HG03196 (cell line): ENCODE results near the gene TWSG1.
"Not testable (repeated sequence)": the region's sequence is repeated elsewhere in the genome, so short reads cannot be mapped to it uniquely, and the experiment has no call there.

Experiments used
- ATAC-seq: cut with Tn5 transposase; IDR thresholded peaks from one replicate; pipeline ENCODE4 v1.9.1; 2021; ENCODE audit not compliant: unreplicated experiment

Gene TWSG1

DNA sequence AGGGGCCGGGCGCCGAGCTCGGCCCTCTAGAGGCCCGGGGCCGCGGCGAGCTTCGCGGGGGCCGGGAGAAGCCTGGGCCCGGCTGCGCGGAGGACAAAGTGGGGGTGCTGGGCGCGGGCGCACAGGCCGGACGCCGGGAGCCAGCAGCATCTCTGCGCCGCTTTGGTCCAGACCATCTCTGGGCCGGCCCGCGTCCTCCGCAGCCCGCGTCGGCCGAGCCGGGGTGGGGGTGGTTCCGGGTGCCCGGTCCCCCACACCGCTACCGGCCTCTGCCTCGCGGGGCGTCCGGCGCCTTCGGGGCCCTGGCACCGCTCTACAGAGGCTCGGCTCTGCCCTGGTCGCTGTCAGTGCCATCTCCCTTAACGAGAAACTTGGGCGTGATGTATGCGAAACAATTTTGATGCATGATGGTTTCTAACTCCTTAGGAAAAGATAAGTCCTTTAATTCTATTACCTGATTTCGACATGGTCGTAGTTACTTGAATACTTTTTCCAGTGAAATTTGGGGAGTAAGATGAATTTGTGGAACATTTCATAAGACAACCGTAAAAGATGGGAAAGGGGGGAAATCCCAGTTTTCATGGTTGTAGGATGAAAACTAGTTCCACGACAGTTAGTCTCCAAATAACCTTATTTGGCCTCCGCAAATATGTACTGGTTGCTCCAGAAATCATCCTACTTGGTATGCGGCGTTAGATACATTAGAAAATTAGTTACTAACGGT, 562 bp downstream of the TWSG1 start:
- ATAC-seq = peak; percentile 44

DNA sequence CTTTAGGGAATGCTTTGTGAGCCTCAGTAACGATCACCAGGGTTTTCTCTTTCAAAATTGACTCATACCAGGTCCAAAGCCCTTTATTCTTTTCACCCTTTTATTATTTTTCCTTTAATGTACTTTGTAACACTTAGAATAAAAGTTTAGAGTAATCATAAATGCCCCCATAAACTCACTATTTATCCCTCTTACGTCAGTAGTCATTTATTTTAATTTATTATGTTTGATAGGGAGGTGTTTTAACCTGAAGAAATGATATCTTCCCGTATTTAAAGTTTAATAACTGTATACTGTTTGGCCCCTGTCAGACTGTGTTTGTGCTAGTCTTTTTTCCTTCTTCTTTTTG, 1.1 kb downstream of the TWSG1 start:
- no peak for ATAC-seq

DNA sequence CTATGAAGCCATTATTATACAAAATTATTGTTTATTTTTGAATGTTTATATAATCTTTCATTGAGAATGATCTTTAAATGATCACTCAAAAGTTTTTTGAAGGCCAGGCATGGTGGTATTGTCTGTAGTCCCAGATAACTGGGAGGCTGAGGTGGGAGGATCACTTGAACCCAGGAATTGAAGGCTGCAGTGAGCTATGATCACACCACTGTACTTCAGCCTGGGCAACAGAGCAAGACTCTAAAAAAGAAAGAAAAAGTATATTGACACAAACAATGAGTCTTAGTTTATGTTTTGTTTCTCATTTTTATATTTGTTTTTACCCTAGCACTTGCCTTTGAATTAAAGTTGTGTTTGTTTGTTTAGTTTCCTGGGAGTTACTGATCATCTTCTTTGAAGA, 2.3 kb downstream of the TWSG1 start:
- no peak for ATAC-seq

DNA sequence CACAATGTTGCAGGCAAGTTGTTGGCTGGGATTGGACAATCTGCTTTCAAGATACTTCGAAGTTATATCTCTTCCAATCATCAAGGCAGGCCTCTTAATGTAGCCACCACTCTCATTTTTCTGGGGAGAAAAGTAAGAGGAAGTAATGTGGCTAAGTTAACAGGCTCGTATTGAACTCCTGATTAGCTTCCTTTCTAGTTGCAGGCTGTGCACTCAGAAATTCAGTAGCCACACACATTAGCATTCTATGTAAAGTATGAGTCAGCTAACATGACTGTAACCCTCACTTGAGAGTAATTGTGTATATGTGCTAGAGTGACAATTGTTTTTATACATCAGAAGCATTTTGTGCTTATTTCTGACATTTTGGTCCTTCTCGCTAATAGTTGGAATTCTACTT, 3.3 kb downstream of the TWSG1 start:
- no peak for ATAC-seq

DNA sequence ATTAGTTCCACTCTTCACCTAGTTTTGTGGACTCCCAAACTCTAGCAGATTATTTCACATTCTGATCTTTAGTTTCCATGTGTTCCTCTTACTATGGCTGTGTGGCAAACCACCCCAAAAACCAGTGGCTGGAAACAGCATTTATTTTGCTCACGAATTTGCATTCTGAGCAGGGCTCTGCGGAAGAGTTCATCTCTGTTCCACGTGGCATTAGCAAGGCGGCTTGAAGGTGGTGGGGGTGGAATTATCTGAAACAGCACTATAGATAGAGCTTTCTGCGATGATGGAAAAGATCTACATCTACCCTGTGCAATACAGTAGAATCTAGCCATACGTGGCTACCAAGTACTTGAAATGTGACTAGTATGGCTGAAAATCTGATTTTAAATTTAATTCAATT, 5.9 kb downstream of the TWSG1 start:
- no peak for ATAC-seq

DNA sequence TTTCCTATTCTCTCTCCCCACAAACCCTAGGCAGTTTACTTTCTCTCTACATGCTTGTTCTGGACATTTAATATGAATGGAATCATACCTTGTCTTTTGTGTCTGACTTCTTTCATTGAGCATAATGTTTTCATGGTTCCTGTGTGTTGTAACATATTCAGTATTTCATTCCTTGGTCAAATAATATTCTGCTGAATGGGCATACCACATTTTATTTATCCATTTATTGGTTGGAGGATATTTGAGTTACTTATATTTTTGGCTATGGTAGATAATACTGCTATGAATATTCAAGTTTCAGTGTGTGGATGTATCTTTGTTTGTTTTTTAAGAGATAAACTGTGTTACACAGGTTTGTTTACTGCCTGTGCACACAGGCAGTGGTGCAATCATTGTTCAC, 9.0 kb downstream of the TWSG1 start:
- no peak for ATAC-seq

DNA sequence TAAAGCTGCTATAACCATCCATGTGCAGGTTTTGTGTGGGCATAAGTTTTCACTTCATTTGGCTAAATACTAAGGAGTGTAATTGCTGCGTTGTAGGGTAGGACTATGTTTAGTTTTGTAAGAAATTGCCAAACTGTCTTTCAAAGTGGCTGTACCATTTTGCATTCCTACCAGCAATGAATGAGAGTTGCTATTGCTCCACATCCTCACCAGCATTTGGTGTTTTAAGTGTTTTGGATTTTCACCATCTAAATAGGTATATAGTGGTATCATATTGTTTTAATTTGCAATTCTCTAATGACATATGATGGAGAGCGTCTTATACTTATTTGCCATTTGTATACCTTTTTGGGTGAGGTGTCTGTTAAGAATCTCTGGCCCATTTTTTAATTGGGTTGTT, 12.2 kb downstream of the TWSG1 start:
- ATAC-seq = no peak

DNA sequence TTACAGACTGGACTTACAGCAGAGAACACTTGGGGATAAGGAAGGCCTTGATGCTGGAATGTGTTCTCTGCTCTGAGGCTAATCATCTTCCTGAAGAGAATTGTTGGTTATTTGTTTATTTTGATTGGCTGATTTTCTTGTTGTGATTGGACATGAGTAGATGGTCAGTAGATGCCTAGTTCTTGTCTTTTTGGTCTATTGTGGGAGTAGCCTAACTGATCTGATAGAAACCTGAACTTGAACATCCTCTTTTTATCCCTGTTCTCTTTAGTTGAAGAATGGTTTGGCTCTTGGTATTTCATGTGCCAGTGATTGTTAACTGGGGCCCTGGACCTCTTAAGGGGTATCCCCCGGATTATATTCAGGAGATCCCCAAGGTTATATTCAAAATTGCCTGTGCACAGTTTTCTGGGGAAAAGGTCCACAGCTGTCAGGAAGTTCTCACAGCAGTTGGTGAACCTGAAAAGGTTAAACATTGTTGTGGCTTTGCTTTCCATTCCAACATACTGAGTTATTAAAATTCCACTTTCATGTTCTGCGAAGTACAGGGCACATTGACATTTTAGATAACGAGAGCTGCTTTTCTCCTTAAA, 13.6 kb downstream of the TWSG1 start:
- ATAC-seq = no peak

DNA sequence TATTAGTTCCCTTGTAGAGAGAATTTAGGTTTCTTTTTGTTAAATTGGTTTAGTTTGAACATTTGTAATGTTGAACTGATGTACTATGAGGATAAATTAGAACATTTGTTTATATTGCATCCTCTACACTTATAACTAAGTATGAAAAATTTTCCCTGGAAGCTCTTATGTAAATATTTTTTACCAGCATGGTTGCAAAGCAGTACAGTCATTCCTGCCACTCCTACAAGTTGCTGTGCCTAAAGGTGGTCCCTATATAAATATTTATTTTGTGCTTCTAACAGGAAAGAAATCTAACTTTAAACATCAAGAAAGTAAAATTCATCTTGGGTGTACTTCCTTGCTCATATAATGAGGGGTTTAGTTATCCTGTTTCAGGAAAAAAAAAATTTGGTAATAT, 14.2 kb downstream of the TWSG1 start:
- no peak for ATAC-seq

DNA sequence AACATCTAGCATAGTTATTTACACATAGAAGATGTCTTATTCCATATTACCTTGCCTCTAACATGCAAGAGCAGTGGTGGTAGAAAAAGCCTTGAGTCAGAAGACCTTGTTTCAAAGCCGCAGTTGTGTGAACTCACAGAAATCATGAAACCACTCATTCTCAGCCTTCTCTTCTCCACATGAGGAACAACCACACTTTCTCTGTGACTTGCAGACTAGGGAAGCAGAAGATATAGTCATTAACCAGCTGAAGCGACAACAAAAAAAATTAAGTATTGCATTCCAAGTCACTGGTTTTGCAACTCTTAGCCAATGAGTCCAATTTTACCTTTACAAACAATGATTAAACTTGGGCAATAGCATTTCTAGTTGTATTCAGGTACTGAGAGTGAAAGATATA, 19.0 kb downstream of the TWSG1 start:
- ATAC-seq = peak; percentile 90

DNA sequence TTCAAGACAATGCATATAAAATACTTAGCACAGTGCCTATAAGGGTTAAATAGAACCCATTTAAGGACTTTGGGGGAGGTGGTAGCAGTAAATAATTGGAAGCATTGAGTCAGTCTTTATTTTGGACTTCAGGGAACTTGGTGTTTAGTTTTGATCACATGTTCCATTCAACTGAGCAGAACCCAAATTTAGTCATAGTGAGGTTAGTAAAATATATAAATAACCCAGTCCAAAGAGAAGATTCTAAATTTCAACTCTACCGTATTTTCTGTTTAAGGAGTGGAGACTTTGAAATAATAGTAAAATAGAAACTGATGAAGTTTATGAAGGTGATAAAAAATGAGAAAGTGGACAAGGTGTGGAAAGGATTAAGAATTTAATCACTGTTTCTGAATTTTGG, 19.7 kb downstream of the TWSG1 start:
- ATAC-seq = no peak

DNA sequence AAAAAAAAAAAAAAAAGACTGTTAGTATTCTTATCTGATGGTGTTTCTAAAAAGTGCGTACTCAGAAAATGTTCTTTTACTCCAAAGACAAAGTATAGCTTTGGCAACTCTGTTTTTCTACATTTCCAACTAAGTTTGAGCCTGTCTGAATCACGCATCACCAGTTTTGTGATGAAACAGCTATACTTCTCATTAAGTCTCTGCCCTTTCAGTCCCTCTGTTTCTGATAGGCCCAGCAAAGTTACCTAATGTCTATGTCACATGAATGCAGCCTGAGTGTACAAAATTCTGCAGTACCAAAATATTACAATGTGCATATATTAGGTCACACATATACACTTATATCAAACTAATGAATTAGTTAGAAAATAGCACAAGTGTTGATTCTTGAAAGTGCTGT, 22.4 kb downstream of the TWSG1 start:
- no peak for ATAC-seq

DNA sequence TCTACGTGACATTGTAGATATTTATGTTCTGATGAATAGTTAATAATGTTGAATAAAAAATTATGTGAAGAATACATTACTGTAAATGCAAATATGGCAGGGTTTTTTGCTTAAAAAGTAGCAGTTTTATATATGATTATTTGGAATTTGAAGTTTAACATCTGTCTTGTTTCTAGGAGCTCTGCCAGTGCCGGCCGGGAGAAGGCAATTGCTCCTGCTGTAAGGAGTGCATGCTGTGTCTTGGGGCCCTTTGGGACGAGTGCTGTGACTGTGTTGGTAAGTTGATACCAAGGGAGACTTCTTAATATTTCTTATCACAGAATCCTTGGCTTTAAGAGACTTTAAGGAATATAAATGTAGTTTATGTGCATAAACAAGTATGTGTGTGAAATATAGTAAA, 25.2 kb downstream of the TWSG1 start:
- ATAC-seq = no peak

DNA sequence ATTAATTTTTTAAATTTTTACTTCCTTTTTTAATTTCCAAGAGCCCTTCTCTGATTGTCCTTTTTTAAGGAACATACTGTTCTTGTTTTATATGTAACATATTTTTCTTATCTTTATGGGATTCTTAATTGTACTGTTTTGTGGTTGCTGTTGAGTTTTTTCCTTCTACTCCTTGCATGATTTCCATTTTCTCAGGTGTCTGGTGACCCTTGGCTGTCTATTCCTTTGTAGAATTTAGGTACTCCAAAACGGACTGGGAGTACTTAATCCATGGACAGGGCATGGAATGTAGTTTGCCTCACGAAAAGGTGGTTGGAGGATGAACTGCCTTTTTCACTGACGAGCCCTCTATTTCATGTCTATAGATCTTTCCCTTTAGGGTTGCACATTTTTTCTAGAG, 26.6 kb downstream of the TWSG1 start:
- no peak for ATAC-seq

DNA sequence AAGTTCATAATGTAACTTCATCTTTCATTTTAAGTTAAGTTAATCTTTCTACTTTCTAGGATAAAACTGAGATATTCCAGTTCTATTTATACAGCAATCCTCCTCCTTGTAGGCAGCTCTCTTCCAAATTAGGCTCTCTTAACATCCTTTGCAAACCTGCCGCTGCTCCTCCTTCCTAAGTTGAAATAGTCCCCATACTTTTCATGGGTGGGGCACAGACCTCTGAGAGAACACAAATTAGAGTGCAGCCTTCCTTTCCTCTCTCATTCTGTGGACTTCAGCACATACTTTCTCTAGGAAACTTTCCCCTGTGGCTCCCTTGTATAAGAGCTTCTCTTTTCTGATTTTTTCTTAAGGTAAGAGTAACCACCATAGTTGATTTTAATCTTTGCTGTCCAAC, 28.3 kb downstream of the TWSG1 start:
- ATAC-seq = no peak

DNA sequence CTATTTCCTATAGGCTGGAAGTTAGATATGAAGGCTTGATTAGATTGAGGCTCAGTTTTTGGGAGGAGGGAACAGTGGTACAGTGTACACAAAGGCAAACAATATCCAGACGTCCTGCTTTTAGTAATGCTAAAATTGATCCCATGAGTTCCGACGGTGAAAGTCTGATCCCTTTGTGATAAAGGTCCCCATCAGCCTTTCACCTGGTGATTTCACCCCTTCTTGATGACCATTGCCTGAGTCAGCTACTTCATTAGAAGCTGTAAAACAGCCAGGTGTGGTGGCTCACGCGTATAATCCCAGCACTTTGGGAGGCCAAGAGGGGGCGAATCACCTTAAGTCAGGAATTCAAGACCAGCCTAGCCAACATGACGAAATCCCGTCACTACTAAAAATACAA, 29.7 kb downstream of the TWSG1 start:
- ATAC-seq = no peak

DNA sequence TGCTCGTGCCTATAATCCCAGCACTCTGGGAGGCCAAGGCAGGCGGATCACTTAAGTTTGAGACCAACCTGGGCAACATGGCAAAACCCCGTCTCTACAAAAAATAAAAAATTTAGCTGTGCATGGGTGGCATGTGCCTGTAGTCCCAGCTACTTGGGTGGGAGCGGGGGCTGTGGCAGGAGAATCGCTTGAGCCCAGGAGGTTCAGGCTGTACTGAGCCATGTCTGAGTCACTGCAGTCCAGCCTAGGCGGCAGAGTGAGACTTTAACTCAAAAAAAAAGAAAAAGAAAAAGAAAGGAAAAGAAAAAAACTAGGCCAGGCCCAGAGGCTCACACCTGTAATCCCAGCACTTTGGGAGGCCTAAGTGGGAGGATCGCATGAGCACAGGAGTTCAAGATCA, 30.8 kb downstream of the TWSG1 start:
- ATAC-seq = no peak

DNA sequence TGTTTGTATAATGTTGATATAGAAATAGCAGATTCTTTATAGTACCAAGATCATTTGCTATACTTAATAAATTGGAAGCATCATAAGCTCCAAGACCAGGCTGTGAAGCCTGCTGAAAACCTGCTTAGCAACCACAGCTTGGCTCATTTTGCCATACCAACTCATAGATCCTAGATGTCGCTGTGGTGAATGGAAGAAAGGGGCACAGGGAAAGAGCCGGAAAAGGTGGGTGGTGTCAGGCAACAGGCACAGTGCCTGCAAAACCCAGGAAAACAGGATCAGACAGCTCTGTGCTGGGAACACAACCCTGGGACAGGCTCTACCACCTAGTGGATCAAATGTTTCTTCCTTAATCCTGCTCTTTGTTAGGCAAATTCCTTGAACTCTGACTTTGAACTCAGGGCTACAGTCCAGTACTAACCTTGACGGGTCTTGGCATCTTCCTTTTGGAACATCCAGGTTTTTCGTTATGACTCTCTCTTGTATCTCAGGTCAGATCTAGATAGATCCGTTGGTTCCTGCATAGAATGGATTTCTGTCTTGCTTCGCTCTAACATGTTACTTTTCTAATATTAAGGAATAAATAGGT, 31.6 kb downstream of the TWSG1 start:
- no peak for ATAC-seq

DNA sequence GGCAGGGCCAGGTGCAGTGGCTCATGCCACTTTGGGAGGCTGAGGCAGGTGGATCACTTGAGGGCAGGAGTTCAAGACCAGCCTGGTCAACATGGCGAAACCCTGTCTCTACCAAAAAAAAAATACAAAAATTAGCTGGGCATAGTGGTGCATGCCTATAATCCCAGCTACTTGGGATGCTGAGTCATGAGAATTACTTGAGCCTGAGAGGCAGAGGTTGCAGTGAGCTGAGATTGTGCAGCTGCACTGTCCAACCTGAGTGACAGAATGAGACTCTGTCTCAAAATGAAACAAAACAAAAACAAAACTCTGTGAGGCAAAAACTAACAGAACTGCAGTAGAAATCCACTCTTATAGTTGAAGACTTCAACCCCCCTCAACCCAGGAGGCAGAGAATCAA, 38.7 kb downstream of the TWSG1 start:
- not testable (repeated sequence) for ATAC-seq

DNA sequence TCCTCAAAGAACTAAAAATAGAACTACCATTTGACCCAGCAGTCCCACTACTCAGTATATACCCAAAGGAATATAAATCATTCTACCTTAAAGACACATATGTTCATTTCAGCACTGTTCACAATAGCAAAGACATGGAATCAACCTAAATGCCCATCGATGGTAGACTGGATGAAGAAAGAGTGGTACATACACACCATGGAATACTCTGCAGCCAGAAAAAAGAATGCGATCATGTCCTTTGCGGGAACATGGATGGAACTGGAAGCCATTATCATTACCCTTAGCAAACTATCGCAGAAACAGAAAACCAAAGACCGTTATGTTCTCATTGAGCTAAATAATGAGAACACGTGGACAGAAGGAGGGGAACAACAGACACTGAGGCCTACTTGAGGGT, 44.5 kb downstream of the TWSG1 start:
- no peak for ATAC-seq

DNA sequence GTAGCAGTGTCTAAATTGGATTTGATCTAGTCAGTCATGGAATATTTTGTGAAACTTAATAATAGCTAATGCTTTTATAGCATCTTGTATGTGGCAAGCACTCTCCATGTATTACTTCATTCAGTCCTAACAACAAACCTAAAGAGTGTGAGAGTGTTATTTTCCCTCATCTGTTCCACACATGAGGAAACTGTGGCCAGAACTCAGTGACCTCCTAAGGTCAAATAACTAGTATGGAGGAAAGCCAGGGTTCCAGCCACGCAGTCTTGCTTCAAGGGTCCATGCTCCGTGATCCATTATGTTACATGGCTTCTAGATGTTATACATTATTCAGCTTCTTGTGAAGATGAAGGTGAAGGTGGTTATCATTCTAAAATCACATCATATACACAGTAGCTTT, 45.5 kb downstream of the TWSG1 start:
- ATAC-seq = no peak

DNA sequence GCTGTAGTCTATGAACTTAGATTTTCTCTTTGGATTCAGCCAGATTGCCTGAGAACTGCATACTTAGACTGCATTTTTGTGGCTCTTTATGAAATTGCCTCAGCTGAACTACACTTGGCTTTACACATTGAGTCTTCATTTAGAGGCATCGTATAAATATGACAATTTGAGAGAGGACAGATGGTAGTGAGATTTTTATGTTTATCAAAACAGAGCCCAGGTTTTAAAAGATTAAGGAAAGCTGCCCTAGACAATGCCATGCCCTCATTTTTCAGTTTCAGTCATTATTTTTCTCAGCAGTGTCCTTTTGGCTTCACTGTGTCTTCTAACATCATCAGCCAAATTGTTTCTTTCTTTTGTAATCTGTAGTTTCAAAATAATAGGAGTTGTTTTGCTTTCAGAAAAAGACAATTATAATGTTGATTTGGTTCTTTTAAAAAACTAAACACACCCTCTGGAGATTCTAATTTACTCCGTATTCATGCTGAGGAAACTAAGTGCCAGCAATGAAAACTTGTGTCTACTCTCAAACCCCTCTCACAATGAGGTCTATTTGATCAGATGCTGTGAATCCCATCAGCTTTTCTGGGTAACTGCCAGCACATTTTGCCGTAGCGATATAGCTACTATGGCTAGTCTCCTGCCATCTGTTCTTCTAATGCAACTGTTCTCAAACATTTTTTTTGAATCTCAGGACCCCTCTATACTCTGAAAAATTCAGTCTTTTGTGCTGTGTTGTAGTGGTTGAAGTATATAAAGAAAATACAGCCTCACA, 46.2 kb downstream of the TWSG1 start:
- ATAC-seq = no peak
